ENCODE results near the gene PRKAR2A. TPM values are rescaled to one million over a fixed set of nuclear protein-coding genes. Genes with fewer than 3 reads are reported as not detected.
"Not testable (repeated sequence)": the region's sequence is repeated elsewhere in the genome, so short reads cannot be mapped to it uniquely, and the experiment has no call there.

PRKAR2A gene
- total RNA-seq, 3 donors from 2014 or later (not counting 1 experiment from before 2014, with no cell fraction given), result 40.5 to 43.5 (median 42.7) TPM

DNA sequence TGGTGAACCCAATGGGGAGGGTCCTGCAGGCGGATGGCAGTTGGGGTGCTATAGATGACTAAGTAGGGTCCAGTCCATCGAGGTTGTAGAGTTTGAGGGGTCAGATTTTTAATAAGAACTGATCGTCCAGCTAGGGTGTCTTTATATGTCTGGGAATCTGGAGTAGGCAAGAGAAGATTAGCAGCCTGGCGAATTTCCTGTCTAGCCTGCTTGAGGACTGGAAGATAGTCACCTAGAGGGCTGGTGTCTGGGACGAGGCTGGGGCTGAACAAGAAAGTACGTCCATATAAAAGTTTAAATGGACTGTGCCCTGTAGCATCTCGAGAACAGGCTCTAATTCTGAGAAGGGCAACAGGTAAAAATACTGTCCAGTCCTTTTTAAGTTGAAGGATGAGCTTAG is 123.9 kb downstream of the PRKAR2A start:
- H3K27ac ChIP-seq (ENCODE audit: low read length), result no peak overlapping the region
- H3K4me3 ChIP-seq (ENCODE audit: low read length), result no peak overlapping the region
- H3K4me1 ChIP-seq (ENCODE audit: control insufficient read depth, insufficient read depth, low read length), result no peaks in the 10 kb centered on the region
- peaks cover 0 to 8% of the 10 kb centered on the region in 2 donors for H3K27me3 Mint-ChIP-seq (ENCODE audit: low read depth in 2 of 2)
- TF ChIP-seq, protein P1, sequence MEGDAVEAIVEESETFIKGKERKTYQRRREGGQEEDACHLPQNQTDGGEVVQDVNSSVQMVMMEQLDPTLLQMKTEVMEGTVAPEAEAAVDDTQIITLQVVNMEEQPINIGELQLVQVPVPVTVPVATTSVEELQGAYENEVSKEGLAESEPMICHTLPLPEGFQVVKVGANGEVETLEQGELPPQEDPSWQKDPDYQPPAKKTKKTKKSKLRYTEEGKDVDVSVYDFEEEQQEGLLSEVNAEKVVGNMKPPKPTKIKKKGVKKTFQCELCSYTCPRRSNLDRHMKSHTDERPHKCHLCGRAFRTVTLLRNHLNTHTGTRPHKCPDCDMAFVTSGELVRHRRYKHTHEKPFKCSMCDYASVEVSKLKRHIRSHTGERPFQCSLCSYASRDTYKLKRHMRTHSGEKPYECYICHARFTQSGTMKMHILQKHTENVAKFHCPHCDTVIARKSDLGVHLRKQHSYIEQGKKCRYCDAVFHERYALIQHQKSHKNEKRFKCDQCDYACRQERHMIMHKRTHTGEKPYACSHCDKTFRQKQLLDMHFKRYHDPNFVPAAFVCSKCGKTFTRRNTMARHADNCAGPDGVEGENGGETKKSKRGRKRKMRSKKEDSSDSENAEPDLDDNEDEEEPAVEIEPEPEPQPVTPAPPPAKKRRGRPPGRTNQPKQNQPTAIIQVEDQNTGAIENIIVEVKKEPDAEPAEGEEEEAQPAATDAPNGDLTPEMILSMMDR (IDR thresholded peaks at IDR 0.05), result no peak
- H3K9me3 Mint-ChIP-seq, result no peaks in the 10 kb centered on the region
- no peaks in the 10 kb centered on the region for H3K36me3 Mint-ChIP-seq
- H3K36me3 ChIP-seq (ENCODE audit: control insufficient read depth, insufficient read depth, low read length), result no peaks in the 10 kb centered on the region
- H3K9me3 ChIP-seq (ENCODE audit: control insufficient read depth, insufficient read depth, low read length), result peaks cover 6% of the 10 kb centered on the region
- H3K27ac Mint-ChIP-seq, result no peak overlapping the region
- 84% methylated on average over 7 of the region's 7 CpGs for WGBS (ENCODE audit: insufficient coverage)
- no peaks in the 10 kb centered on the region for H3K4me1 Mint-ChIP-seq
- H3K27me3 ChIP-seq (ENCODE audit: control insufficient read depth, insufficient read depth, low read length), result no peaks in the 10 kb centered on the region
- ATAC-seq, result no peak
- no peak for DNase-seq
- no peak overlapping the region for H3K4me3 Mint-ChIP-seq
- intact Hi-C loops (cut with micrococcal nuclease), result no loop called here

DNA sequence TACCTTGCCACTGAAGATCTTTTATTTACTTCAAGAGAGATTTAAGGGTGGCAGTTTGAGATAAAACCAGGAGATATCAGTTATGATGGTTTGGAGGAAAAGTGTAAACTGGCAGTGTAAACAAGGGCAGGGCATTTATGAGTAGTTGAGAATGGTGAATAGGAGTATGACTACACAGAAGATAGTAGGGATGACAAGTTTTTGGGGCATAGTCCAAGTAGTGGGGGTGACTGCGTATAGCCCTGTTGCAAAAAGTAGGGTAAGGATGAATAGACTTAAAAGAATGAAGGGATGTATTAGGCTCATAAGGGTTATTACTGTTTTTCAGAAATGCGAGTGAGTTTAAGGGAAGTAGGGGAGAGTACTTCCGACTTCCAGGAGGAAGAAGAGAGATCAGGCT is 124.4 kb downstream of the PRKAR2A start:
- H3K4me3 ChIP-seq (ENCODE audit: low read length); DNase-seq; H3K4me3 Mint-ChIP-seq; H3K9me3 Mint-ChIP-seq; H3K27ac Mint-ChIP-seq; H3K36me3 Mint-ChIP-seq; H3K27me3 ChIP-seq (ENCODE audit: control insufficient read depth, insufficient read depth, low read length); H3K27me3 Mint-ChIP-seq (ENCODE audit: low read depth in 2 of 2); H3K36me3 ChIP-seq (ENCODE audit: control insufficient read depth, insufficient read depth, low read length); intact Hi-C loops (cut with micrococcal nuclease); H3K4me1 ChIP-seq (ENCODE audit: control insufficient read depth, insufficient read depth, low read length); H3K4me1 Mint-ChIP-seq; H3K9me3 ChIP-seq (ENCODE audit: control insufficient read depth, insufficient read depth, low read length); H3K27ac ChIP-seq (ENCODE audit: low read length); ATAC-seq: not testable (repeated sequence)
- 89% methylated on average over 3 of the region's 3 CpGs for WGBS (ENCODE audit: insufficient coverage)

DNA sequence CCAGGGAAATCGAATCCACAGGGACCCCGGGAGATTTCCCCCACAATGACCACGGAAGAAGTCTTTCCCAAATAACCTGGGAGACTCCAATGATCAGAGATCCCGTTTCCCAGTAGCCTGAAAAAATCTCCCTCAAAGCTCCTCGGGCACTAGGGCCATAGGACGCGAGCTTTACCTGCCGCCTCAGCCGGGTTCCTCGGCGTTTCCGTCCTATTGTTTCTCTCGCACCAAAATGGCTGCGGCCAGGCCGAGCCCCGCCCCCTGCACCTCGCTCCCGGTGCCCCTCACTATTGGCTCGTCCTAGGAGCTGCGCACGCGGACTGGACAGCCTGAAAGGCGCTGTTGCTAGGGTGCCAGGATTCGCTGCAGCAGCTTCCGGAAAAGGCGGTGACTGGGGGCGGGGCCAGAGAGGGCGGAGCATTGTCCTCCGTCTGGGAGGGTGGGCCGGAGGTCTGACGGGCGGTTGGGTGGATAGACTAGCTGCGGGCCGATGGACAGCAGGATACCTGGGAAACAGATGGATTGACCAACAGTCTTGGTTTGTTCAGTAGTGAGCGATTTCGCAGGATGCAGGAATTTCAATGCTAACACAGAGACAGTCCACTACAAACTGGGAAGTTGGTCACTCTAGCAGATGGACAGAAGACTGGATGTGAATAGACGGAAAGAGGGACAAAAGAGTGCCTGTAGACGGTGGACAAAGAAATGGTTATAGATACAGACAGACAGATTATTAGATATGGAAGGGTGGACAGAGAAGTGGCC is 130.5 kb downstream of the PRKAR2A start, which contains the start of gene IP6K2:
TSS of gene IP6K2 (minus strand) at position 240 of the 765 bp plus-strand sequence. CDS start 21,930 bp downstream, outside the sequence.
- H3K36me3 Mint-ChIP-seq, result no peaks in the 10 kb centered on the region
- 2% methylated on average over 38 of the region's 38 CpGs for WGBS (ENCODE audit: insufficient coverage)
- H3K9me3 Mint-ChIP-seq, result no peaks in the 10 kb centered on the region
- H3K4me1 Mint-ChIP-seq, result peaks cover 37 to 41% of the 10 kb centered on the region in 2 donors
- Histone ChIP-seq H3K27me3 (ENCODE audit: control insufficient read depth, insufficient read depth, low read length) (no peaks in the 10 kb centered on the region), H3K36me3 (ENCODE audit: control insufficient read depth, insufficient read depth, low read length) (peaks cover 3% of the 10 kb centered on the region), H3K9me3 (ENCODE audit: control insufficient read depth, insufficient read depth, low read length) (no peaks in the 10 kb centered on the region), H3K4me3 (ENCODE audit: low read length) (peak within 1 kb of the TSS; percentile 97), H3K4me1 (ENCODE audit: control insufficient read depth, insufficient read depth, low read length) (peaks cover 37% of the 10 kb centered on the region), H3K27ac (ENCODE audit: low read length) (peak within 1 kb of the TSS; percentile 82)
- peak within 1 kb of the TSS; percentile 96 for H3K27ac Mint-ChIP-seq
- ATAC-seq, result peak; percentile 98 to 100 (median 99)
- peaks cover 0 to 5% of the 10 kb centered on the region in 2 donors for H3K27me3 Mint-ChIP-seq (ENCODE audit: low read depth in 2 of 2)
- TF ChIP-seq, protein P1 (IDR thresholded peaks at IDR 0.05), result no peak
- intact Hi-C loops (cut with micrococcal nuclease), result loop anchor here (2.0 kb wide), 3 partner anchors 24 to 52 kb away; partner anchors contain the start of gene NCKIPSD
- DNase-seq, result peak; percentile 98 to 99
- peak within 1 kb of the TSS; percentile 98 for H3K4me3 Mint-ChIP-seq

DNA sequence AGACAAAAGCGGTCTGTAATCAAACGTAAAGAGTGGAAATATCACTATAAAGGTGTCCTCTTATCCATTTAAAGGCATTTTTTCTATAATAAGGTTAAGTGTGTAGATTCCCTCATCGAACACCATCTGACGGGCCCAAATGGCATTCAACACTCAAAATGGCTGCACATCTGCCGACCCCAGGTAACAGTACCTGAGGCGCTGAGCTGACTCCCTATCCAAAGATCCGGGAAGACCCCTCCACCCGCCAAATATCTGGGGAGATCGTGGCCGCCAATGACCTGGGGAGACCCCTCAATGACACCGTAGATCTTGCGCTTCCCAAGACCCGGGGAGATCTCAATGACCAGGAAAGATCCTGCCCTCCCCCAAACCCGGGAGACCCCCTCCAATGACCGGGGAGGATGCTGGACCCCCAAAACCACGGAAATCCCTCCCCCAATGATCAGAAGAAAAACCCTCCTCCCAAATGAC is 131.1 kb downstream of the PRKAR2A start:
- intact Hi-C loops (cut with micrococcal nuclease), result loop anchor here (2.0 kb wide), 3 partner anchors 24 to 52 kb away; partner anchors contain the start of gene NCKIPSD
- Histone ChIP-seq H3K4me3 (ENCODE audit: low read length) (peak overlapping the region; percentile 97), H3K4me1 (ENCODE audit: control insufficient read depth, insufficient read depth, low read length) (peaks cover 41% of the 10 kb centered on the region), H3K27me3 (ENCODE audit: control insufficient read depth, insufficient read depth, low read length) (no peaks in the 10 kb centered on the region), H3K9me3 (ENCODE audit: control insufficient read depth, insufficient read depth, low read length) (no peaks in the 10 kb centered on the region), H3K36me3 (ENCODE audit: control insufficient read depth, insufficient read depth, low read length) (peaks cover 7% of the 10 kb centered on the region), H3K27ac (ENCODE audit: low read length) (peak overlapping the region; percentile 82)
- Mint-ChIP-seq H3K27me3 (ENCODE audit: low read depth in 2 of 2) (peaks cover 0 to 5% of the 10 kb centered on the region in 2 donors), H3K4me3 (peak overlapping the region; percentile 98), H3K4me1 (peaks cover 42 to 44% of the 10 kb centered on the region in 2 donors), H3K9me3 (no peaks in the 10 kb centered on the region), H3K27ac (peak overlapping the region; percentile 96), H3K36me3 (no peaks in the 10 kb centered on the region)
- TF ChIP-seq, protein P1 (IDR thresholded peaks at IDR 0.05), result no peak
- DNase-seq (peak; percentile 23 to 59), ATAC-seq (no peak)
- WGBS (ENCODE audit: insufficient coverage), result 0% methylated on average over 14 of the region's 16 CpGs

Data from natural killer cell (primary cell).